Neural progenitor cell (in vitro differentiated cells): ENCODE results near the gene UBTD1. TPM values are rescaled to one million over a fixed set of nuclear protein-coding genes. Genes with fewer than 3 reads are reported as not detected.

ENCODE experiments used
- DNase-seq: peaks from one replicate; pipeline ENCODE4 v3.0.0-alpha.2; 2016; ENCODE audit warnings: low spot score
- H2AFZ ChIP-seq: fragments of 200-600 bp; sonication (generic); replicated peaks from 2 replicates; pipeline ENCODE4 v1.6.1; 2016; ENCODE audit warnings: antibody characterized with exemption
- H3F3A ChIP-seq: fragments of 200-600 bp; sonication (generic); 2 replicates; pipeline ENCODE4 v1.6.1; 2016; ENCODE audit warnings: antibody characterized with exemption, low read depth
- H3K27ac ChIP-seq: fragments of 200-600 bp; sonication (generic); 2 replicates; pipeline ENCODE4 v1.5.1; 2016; ENCODE audit warnings: mild to moderate bottlenecking
- H3K27me3 ChIP-seq: fragments of 200-600 bp; sonication (generic); 2 replicates; pipeline ENCODE4 v1.6.1; 2016; ENCODE audit warnings: mild to moderate bottlenecking, moderate library complexity
- H3K36me3 ChIP-seq: fragments of 200-600 bp; sonication (generic); 2 replicates; pipeline ENCODE4 v1.5.1; 2016
- H3K4me1 ChIP-seq: fragments of 200-600 bp; sonication (generic); 2 replicates; pipeline ENCODE4 v1.6.1; 2016; ENCODE audit warnings: mixed run types
- H3K4me2 ChIP-seq: fragments of 200-600 bp; sonication (generic); 2 replicates; pipeline ENCODE4 v1.6.1; 2016
- H3K4me3 ChIP-seq: fragments of 200-600 bp; sonication (generic); 2 replicates; pipeline ENCODE4 v1.5.1; 2016
- H3K79me2 ChIP-seq: fragments of 200-600 bp; sonication (generic); 2 replicates; pipeline ENCODE4 v1.6.1; 2016; ENCODE audit warnings: low read depth
- H3K9ac ChIP-seq: fragments of 200-600 bp; sonication (generic); 2 replicates; pipeline ENCODE4 v1.6.1; 2016
- H3K9me3 ChIP-seq: fragments of 200-600 bp; sonication (generic); 2 replicates; pipeline ENCODE4 v1.5.1; 2016; ENCODE audit warnings: low read depth
- H4K20me1 ChIP-seq: fragments of 200-600 bp; sonication (generic); 2 replicates; pipeline ENCODE4 v1.6.1; 2016; ENCODE audit warnings: low read depth
- H3K27ac Mint-ChIP-seq: 3 replicates; pipeline ENCODE4 v1.8.0; 2021; ENCODE audit warnings: mixed read lengths
- H3K27me3 Mint-ChIP-seq: 2 replicates; pipeline ENCODE4 v1.8.0; 2022; ENCODE audit warnings: low read depth, mild to moderate bottlenecking, inconsistent platforms, moderate library complexity, mixed read lengths; ENCODE audit not compliant: insufficient read depth
- H3K36me3 Mint-ChIP-seq: 3 replicates; pipeline ENCODE4 v1.8.0; 2021; ENCODE audit warnings: mixed read lengths
- H3K4me1 Mint-ChIP-seq: 3 replicates; pipeline ENCODE4 v1.8.0; 2021; ENCODE audit warnings: mixed read lengths
- H3K4me3 Mint-ChIP-seq: 3 replicates; pipeline ENCODE4 v1.8.0; 2021; ENCODE audit warnings: mild to moderate bottlenecking, moderate library complexity, mixed read lengths
- H3K9me3 Mint-ChIP-seq: 3 replicates; pipeline ENCODE4 v1.8.0; 2020; ENCODE audit warnings: mixed read lengths
- CTCF ChIP-seq: fragments of 200-600 bp; sonication (generic); IDR thresholded peaks from 2 replicates; pipeline ENCODE4 v1.5.1; 2017; ENCODE audit warnings: antibody characterized with exemption, mild to moderate bottlenecking
- EZH2 ChIP-seq: fragments of 200-600 bp; sonication (generic); IDR thresholded peaks from 2 replicates; pipeline ENCODE4 v1.6.1; 2017; ENCODE audit warnings: antibody characterized with exemption, mild to moderate bottlenecking, moderate library complexity
- EZH2phosphoT487 ChIP-seq: fragments of 200-600 bp; sonication (generic); IDR thresholded peaks from 2 replicates; pipeline ENCODE4 v1.6.1; 2017; ENCODE audit warnings: antibody characterized with exemption
- total RNA-seq: library from RNA; depleted of rRNA; stranded (reverse); fragments of >200 nt; gene quantifications from 2 replicates; pipeline ENCODE4 v1.2.3, GENCODE V29; 2015; ENCODE audit warnings: low replicate concordance

UBTD1 gene
- total RNA-seq, 1 donor from 2014 or later: 4.7 TPM

- H3K9me3 Mint-ChIP-seq: peaks cover under 1% of the 10 kb centered on the region
- no peaks in the 10 kb centered on the region for H4K20me1 ChIP-seq
- peak overlapping the region; percentile 11 for H2AFZ ChIP-seq
- no peaks in the 10 kb centered on the region for H3K36me3 Mint-ChIP-seq
- H3K27me3 ChIP-seq: no peaks in the 10 kb centered on the region
- peak overlapping the region; percentile 70 for H3K4me2 ChIP-seq
- H3K4me3 ChIP-seq: no peak overlapping the region
- no peaks in the 10 kb centered on the region for H3K36me3 ChIP-seq
- peaks cover 60% of the 10 kb centered on the region for H3K4me1 Mint-ChIP-seq
- peak; percentile 69 for DNase-seq
- H3K79me2 ChIP-seq: no peaks in the 10 kb centered on the region
- peak overlapping the region; percentile 5 for H3K9ac ChIP-seq
- peak overlapping the region; percentile 74 for H3K27ac ChIP-seq
- TF ChIP-seq EZH2phosphoT487 (no peak), EZH2 (no peak), CTCF (no peak)
- peaks cover 39% of the 10 kb centered on the region for H3K4me1 ChIP-seq
- H3K27me3 Mint-ChIP-seq: peaks cover 8% of the 10 kb centered on the region
- H3K27ac Mint-ChIP-seq: peak overlapping the region; percentile 85
- H3K4me3 Mint-ChIP-seq: peak overlapping the region; percentile 31
- H3F3A ChIP-seq: peaks cover 32% of the 10 kb centered on the region
- no peaks in the 10 kb centered on the region for H3K9me3 ChIP-seq
Observed at GRCh38 chr10:97549587-97550322, 51.0 kb downstream of the UBTD1 start.

- H3K27ac ChIP-seq: peak overlapping the region; percentile 74
- H3K27ac Mint-ChIP-seq: peak overlapping the region; percentile 85
- no peak for TF ChIP-seq EZH2phosphoT487
- no peak for TF ChIP-seq CTCF
- TF ChIP-seq EZH2: no peak
Observed at GRCh38 chr10:97550336-97551149, 51.8 kb downstream of the UBTD1 start.

GRCh38 chr10:97551271-97551670 lies 52.5 kb downstream of the UBTD1 start:
- no peaks in the 10 kb centered on the region for H3K9me3 ChIP-seq
- H3K36me3 ChIP-seq: no peaks in the 10 kb centered on the region
- H3K4me2 ChIP-seq: no peak overlapping the region
- no peaks in the 10 kb centered on the region for H3K27me3 ChIP-seq
- H3K4me3 ChIP-seq: no peak overlapping the region
- TF ChIP-seq CTCF (no peak), EZH2 (no peak), EZH2phosphoT487 (no peak)
- H4K20me1 ChIP-seq: no peaks in the 10 kb centered on the region
- peaks cover 32% of the 10 kb centered on the region for H3F3A ChIP-seq
- H3K27ac Mint-ChIP-seq: no peak overlapping the region
- H3K4me3 Mint-ChIP-seq: no peak overlapping the region
- no peak overlapping the region for H3K27ac ChIP-seq
- no peak for DNase-seq
- H3K9me3 Mint-ChIP-seq: peaks cover 8% of the 10 kb centered on the region
- H3K4me1 ChIP-seq: peaks cover 39% of the 10 kb centered on the region
- H3K79me2 ChIP-seq: no peaks in the 10 kb centered on the region
- peaks cover 54% of the 10 kb centered on the region for H3K4me1 Mint-ChIP-seq
- H3K36me3 Mint-ChIP-seq: no peaks in the 10 kb centered on the region
- H3K27me3 Mint-ChIP-seq: peaks cover 6% of the 10 kb centered on the region
- no peak overlapping the region for H2AFZ ChIP-seq
- H3K9ac ChIP-seq: no peak overlapping the region

More at GRCh38 chr10:97550336-97551149, 51.8 kb downstream of the UBTD1 start:
- Mint-ChIP-seq H3K4me3 (peak overlapping the region; percentile 18), H3K36me3 (no peaks in the 10 kb centered on the region), H3K27me3 (peaks cover 6% of the 10 kb centered on the region), H3K4me1 (peaks cover 54% of the 10 kb centered on the region), H3K9me3 (peaks cover 5% of the 10 kb centered on the region)
- Histone ChIP-seq H3K36me3 (no peaks in the 10 kb centered on the region), H3K27me3 (no peaks in the 10 kb centered on the region), H3F3A (peaks cover 32% of the 10 kb centered on the region), H3K79me2 (no peaks in the 10 kb centered on the region), H3K4me3 (no peak overlapping the region), H2AFZ (peak overlapping the region; percentile 11), H3K4me2 (peak overlapping the region; percentile 70), H3K9ac (peak overlapping the region; percentile 5), H3K9me3 (no peaks in the 10 kb centered on the region), H4K20me1 (no peaks in the 10 kb centered on the region), H3K4me1 (peaks cover 39% of the 10 kb centered on the region)
- peak; percentile 48 for DNase-seq
